Common myeloid progenitor, CD34-positive (primary cell): ENCODE measurements around the gene OPHN1.

ENCODE experiments used
- CTCF ChIA-PET: fragments of 350-600 bp; sonication (Branson Sonifier 250); formaldehyde crosslinking; loops from one replicate; lab custom pipeline; 2021; ENCODE audit warnings: antibody characterized with exemption; lab: Charles Lee
- POLR2A ChIA-PET: fragments of 350-600 bp; sonication (Branson Sonifier 250); formaldehyde crosslinking; loops from one replicate; lab custom pipeline; 2021; ENCODE audit warnings: antibody characterized with exemption; lab: Charles Lee
- DNase-seq, 3 donors: peaks; one replicate each; pipeline versions ENCODE4 v3.0.0 to v3.0.0-alpha.2; 2013
- H3K27ac ChIP-seq, 2 experiments: 1 replicate in 1 of 2; 2 replicates in 1 of 2; pipeline ENCODE4 v1.7.0; 2013; ENCODE audit warnings: inconsistent platforms in 2 of 2, low read length in 2 of 2, mild to moderate bottlenecking in 2 of 2, low read depth in 1 of 2, moderate library complexity in 1 of 2; ENCODE audit not compliant: severe bottlenecking in 2 of 2, insufficient read depth in 1 of 2, poor library complexity in 1 of 2
- H3K27me3 ChIP-seq, 5 experiments: replicated peaks in 2 of 5; 1 replicate in 3 of 5; 2 replicates in 2 of 5; pipeline versions ENCODE4 v1.6.1 to v1.7.0; 2013; ENCODE audit warnings: low read length in 4 of 5, mild to moderate bottlenecking in 2 of 5, moderate library complexity in 2 of 5, inconsistent platforms in 1 of 5; ENCODE audit not compliant: insufficient read depth in 5 of 5, control insufficient read depth in 4 of 5
- H3K36me3 ChIP-seq, 4 experiments: 1 replicate in 2 of 4; 2 replicates in 2 of 4; pipeline versions ENCODE4 v1.6.1 to v1.7.0; 2013; ENCODE audit warnings: low read length in 3 of 4, control low read depth in 1 of 4, mild to moderate bottlenecking in 1 of 4; ENCODE audit not compliant: control insufficient read depth in 4 of 4, insufficient read depth in 4 of 4
- H3K4me1 ChIP-seq, 4 experiments: 1 replicate in 3 of 4; 2 replicates in 1 of 4; pipeline versions ENCODE4 v1.6.1 to v1.7.1; 2013; ENCODE audit warnings: low read length in 3 of 4, mild to moderate bottlenecking in 3 of 4, control low read depth in 1 of 4, inconsistent platforms in 1 of 4, moderate library complexity in 1 of 4; ENCODE audit not compliant: control insufficient read depth in 4 of 4, insufficient read depth in 4 of 4; ENCODE audit errors: control extremely low read depth in 1 of 4
- H3K4me3 ChIP-seq, 7 experiments: 1 replicate in 4 of 7; 2 replicates in 3 of 7; pipeline versions ENCODE4 v1.5.1 to v1.7.0; 2013; ENCODE audit warnings: mild to moderate bottlenecking in 7 of 7, low read length in 6 of 7, moderate library complexity in 6 of 7, inconsistent platforms in 2 of 7, low read depth in 2 of 7, control low read depth in 1 of 7; ENCODE audit not compliant: insufficient read depth in 4 of 7, control insufficient read depth in 1 of 7; ENCODE audit errors: extremely low read depth in 1 of 7
- H3K9me3 ChIP-seq, 5 experiments: 1 replicate in 4 of 5; 2 replicates in 1 of 5; pipeline versions ENCODE4 v1.6.1 to v1.7.1; 2013; ENCODE audit warnings: low read length in 4 of 5, mild to moderate bottlenecking in 2 of 5, inconsistent platforms in 1 of 5, low read depth in 1 of 5, moderate library complexity in 1 of 5; ENCODE audit not compliant: control insufficient read depth in 4 of 5, insufficient read depth in 2 of 5; ENCODE audit errors: control extremely low read depth in 1 of 5
- WGBS: methylation state at CpG from one replicate; pipeline ENCODE4 v1.1.5; 2013; ENCODE audit not compliant: insufficient coverage; 5-methylcytosine and 5-hydroxymethylcytosine counted together

OPHN1 gene

DNA sequence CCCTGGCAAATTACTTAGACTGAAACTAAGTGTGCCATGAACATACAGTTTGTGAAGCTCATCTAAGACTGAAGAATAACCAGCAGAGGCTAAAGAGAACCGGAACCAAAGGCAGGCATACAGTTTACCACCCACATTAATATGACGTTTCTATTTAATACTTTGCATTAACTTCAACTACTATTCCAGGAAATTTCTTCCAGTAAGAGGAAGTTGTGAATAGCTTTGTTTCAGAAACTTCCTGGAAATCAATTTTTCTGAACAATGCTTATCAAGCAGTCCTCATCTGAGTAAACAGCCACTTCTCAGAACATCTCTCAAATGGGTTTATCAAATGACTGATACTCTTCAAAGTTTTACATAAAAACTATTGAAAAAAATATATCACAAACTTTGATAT is 252.7 kb downstream of the OPHN1 start:
- H3K9me3 ChIP-seq = peaks cover 0 to 4% (median 0%) of the 10 kb centered on the region in 5 experiments
- ChIA-PET CTCF (interaction anchor here (0.9 kb wide), 1 partner anchor 66 kb away, joined by 3 read pairs; no protein-coding TSS in a partner anchor), POLR2A (no interaction called here)
- no peak for DNase-seq
- no peaks in the 10 kb centered on the region for H3K36me3 ChIP-seq
- no peak overlapping the region for H3K27ac ChIP-seq
- no peaks in the 10 kb centered on the region for H3K4me1 ChIP-seq
- peaks cover 0 to 1% (median 0%) of the 10 kb centered on the region in 5 experiments for H3K27me3 ChIP-seq
- no CpG with 5 or more reads among the region's 2 CpGs for WGBS
- H3K4me3 ChIP-seq = no peak overlapping the region

- Histone ChIP-seq H3K4me3 (no peak overlapping the region), H3K27me3 (no peaks in the 10 kb centered on the region), H3K9me3 (peaks cover 0 to 4% (median 0%) of the 10 kb centered on the region in 5 experiments), H3K4me1 (no peaks in the 10 kb centered on the region), H3K36me3 (no peaks in the 10 kb centered on the region), H3K27ac (no peak overlapping the region)
- ChIA-PET POLR2A (no interaction called here), CTCF (no interaction called here)
- no peak for DNase-seq
- WGBS = 80% methylated on average over 1 of the region's 1 CpG
These were observed 253.9 kb downstream of the OPHN1 start for GRCh38 chrX:68179355-68179754.

GRCh38 chrX:68177542-68177941 is 255.8 kb downstream of the OPHN1 start:
- WGBS = 78% methylated on average over 3 of the region's 4 CpGs
- Histone ChIP-seq H3K36me3 (no peaks in the 10 kb centered on the region), H3K4me3 (no peak overlapping the region), H3K27me3 (no peaks in the 10 kb centered on the region), H3K9me3 (peaks cover 0 to 4% (median 0%) of the 10 kb centered on the region in 5 experiments), H3K27ac (no peak overlapping the region), H3K4me1 (no peaks in the 10 kb centered on the region)
- ChIA-PET CTCF (interaction anchor here (1.5 kb wide), 1 partner anchor 9 kb away, joined by 3 read pairs; no protein-coding TSS in a partner anchor), POLR2A (no interaction called here)
- no peak for DNase-seq

DNA sequence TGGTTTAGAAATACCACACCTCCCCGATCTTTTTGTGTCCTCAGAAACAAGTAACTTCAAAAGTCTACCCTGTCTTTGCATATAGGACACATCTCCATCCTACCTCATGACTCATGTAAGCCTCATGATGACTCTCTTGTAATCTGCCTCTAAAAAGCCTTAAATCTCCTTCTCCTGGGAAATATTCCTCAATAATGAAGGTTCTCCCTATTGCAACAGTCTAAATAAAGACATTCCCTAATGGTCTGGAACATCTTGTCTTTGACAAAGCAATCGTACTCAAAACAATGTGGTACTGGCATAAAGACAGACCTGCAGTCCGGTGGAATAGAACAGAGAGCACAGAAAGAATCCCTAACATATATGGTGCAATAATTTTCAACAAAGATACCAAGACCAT is 257.7 kb downstream of the OPHN1 start:
- ChIA-PET POLR2A (no interaction called here), CTCF (no interaction called here)
- no peak overlapping the region for H3K4me3 ChIP-seq
- peaks cover 0 to 4% (median 0%) of the 10 kb centered on the region in 5 experiments for H3K9me3 ChIP-seq
- no peaks in the 10 kb centered on the region for H3K27me3 ChIP-seq
- H3K36me3 ChIP-seq = no peaks in the 10 kb centered on the region
- 100% methylated on average over 1 of the region's 3 CpGs for WGBS
- DNase-seq = no peak
- no peaks in the 10 kb centered on the region for H3K4me1 ChIP-seq
- H3K27ac ChIP-seq = no peak overlapping the region

DNA sequence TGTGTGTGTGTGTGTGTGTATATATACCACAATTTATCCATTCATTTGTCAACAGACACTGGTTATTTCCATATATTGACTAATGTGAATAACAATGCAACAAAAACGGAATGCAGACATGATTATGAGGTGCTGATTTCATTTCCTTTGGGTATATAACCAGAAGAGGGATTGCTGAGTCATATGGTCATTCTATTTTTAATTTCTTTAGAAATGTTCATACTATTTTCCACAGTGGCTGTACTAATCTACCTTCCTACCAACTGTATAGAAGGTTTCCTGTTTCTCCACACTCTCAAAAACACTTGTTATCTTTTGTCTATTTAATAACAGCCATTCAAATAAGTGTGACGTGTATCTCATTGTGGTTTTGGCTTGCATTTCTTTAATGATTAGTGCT is 269.9 kb downstream of the OPHN1 start:
- no CpG with 5 or more reads among the region's 2 CpGs for WGBS
- H3K4me3 ChIP-seq = peak overlapping the region in 1 of 7 experiments; percentile 42
- H3K9me3 ChIP-seq = no peaks in the 10 kb centered on the region
- H3K36me3 ChIP-seq = no peaks in the 10 kb centered on the region
- POLR2A ChIA-PET = no interaction called here
- peak overlapping the region; percentile 19 to 25 for H3K27ac ChIP-seq
- H3K27me3 ChIP-seq = no peaks in the 10 kb centered on the region
- peak; percentile 8 to 83 (median 63) for DNase-seq
- peaks cover 3 to 19% (median 7%) of the 10 kb centered on the region in 4 experiments for H3K4me1 ChIP-seq
- CTCF ChIA-PET = no interaction called here

- ChIA-PET CTCF (interaction anchor here (1.0 to 1.4 kb wide), 3 partner anchors 35 to 594 kb away, joined by 3 read pairs; no protein-coding TSS in a partner anchor), POLR2A (interaction anchor here (0.6 kb wide), 1 partner anchor 1252 kb away, joined by 5 read pairs; no protein-coding TSS in a partner anchor)
- Histone ChIP-seq H3K4me3 (no peak overlapping the region), H3K36me3 (no peaks in the 10 kb centered on the region), H3K9me3 (no peaks in the 10 kb centered on the region), H3K27me3 (no peaks in the 10 kb centered on the region), H3K27ac (no peak overlapping the region), H3K4me1 (peaks cover 0 to 11% (median 3%) of the 10 kb centered on the region in 4 experiments)
- no CpG with 5 or more reads among the region's 1 CpG for WGBS
- peak in 2 of 3 donors; percentile 21 to 27 for DNase-seq
These were observed 285.4 kb downstream of the OPHN1 start for GRCh38 chrX:68147848-68148247.

- Histone ChIP-seq H3K9me3 (no peaks in the 10 kb centered on the region), H3K4me3 (no peak overlapping the region), H3K27ac (no peak overlapping the region), H3K4me1 (peaks cover 0 to 11% (median 3%) of the 10 kb centered on the region in 4 experiments), H3K36me3 (no peaks in the 10 kb centered on the region), H3K27me3 (no peaks in the 10 kb centered on the region)
- DNase-seq = peak; percentile 41 to 72 (median 70)
- CTCF ChIA-PET = interaction anchor here (0.8 to 2.1 kb wide), 5 partner anchors 9 to 1416 kb away, joined by 3 to 9 read pairs (median 3); no protein-coding TSS in a partner anchor
- POLR2A ChIA-PET = no interaction called here
- no CpG with 5 or more reads among the region's 2 CpGs for WGBS
These were observed 287.2 kb downstream of the OPHN1 start for GRCh38 chrX:68146054-68146453.
